HEK293 (cell line): ENCODE results near the gene ING1.

Experiments
- CTCF ChIA-PET: fragments of 350-600 bp; formaldehyde crosslinking; extraction: SDS; loops from one replicate; lab custom pipeline; 2021; ENCODE audit warnings: antibody characterized with exemption; lab: Yijun Ruan, JAX
- POLR2A ChIA-PET: fragments of 300-600 bp; formaldehyde crosslinking; extraction: SDS; loops from one replicate; lab custom pipeline; 2020; ENCODE audit warnings: antibody characterized with exemption, inconsistent platforms; lab: Yijun Ruan, JAX
- H3K27ac ChIP-seq: fragments of 200-500 bp; sonication (Bioruptor generic); 2 replicates; pipeline ENCODE4 v1.5.1; 2014; ENCODE audit warnings: low read depth, low read length, control low read depth, inconsistent platforms; ENCODE audit errors: extremely low read depth
- H3K36me3 ChIP-seq, 2 experiments: fragments of 200-500 bp in 1 of 2; sonication (Bioruptor generic) in 1 of 2; 1 replicate in 1 of 2; 2 replicates in 1 of 2; pipeline ENCODE4 v1.5.1; 2014 to 2017; ENCODE audit warnings: inconsistent platforms in 2 of 2, low read length in 2 of 2; ENCODE audit not compliant: control insufficient read depth in 2 of 2, insufficient read depth in 1 of 2
- H3K4me1 ChIP-seq: fragments of 200-500 bp; sonication (Bioruptor generic); 2 replicates; pipeline ENCODE4 v1.5.1; 2014; ENCODE audit warnings: mild to moderate bottlenecking, low read length, inconsistent platforms; ENCODE audit not compliant: control insufficient read depth, insufficient read depth
- H3K4me3 ChIP-seq: 2 replicates; pipeline ENCODE4 v1.5.1; 2011; ENCODE audit warnings: low read depth, mild to moderate bottlenecking, control low read depth, low read length, moderate library complexity
- H3K9me3 ChIP-seq: fragments of 200-500 bp; sonication (Bioruptor generic); 2 replicates; pipeline ENCODE4 v1.5.1; 2014; ENCODE audit warnings: low read depth, low read length, inconsistent platforms; ENCODE audit not compliant: control insufficient read depth, insufficient read depth
- HOXC10 ChIP-seq: sonication (generic); formaldehyde crosslinking; IDR thresholded peaks from 2 replicates; pipeline ENCODE4 v1.8.1; 2023; ENCODE audit warnings: mild to moderate bottlenecking, missing genetic modification reagents
- KLF16 ChIP-seq: fragments of 450-650 bp; formaldehyde crosslinking; IDR thresholded peaks from 2 replicates; pipeline ENCODE4 v1.5.1; 2017; ENCODE audit warnings: missing biosample characterization, missing genetic modification characterization
- PRDM1 ChIP-seq: fragments of 450-650 bp; formaldehyde crosslinking; IDR thresholded peaks from 2 replicates; pipeline ENCODE4; 2016; ENCODE audit warnings: missing biosample characterization, missing genetic modification characterization
- PRDM6 ChIP-seq: fragments of 450-650 bp; formaldehyde crosslinking; IDR thresholded peaks from 2 replicates; pipeline ENCODE4 v1.5.1; 2017; ENCODE audit warnings: missing biosample characterization, missing genetic modification characterization
- REPIN1 ChIP-seq: fragments of 450-650 bp; formaldehyde crosslinking; IDR thresholded peaks from 2 replicates; pipeline ENCODE4 v1.5.1; 2017; ENCODE audit warnings: missing biosample characterization, missing genetic modification characterization, low read depth
- SALL2 ChIP-seq: fragments of 450-650 bp; formaldehyde crosslinking; IDR thresholded peaks from 2 replicates; pipeline ENCODE4 v1.5.0; 2017; ENCODE audit warnings: missing biosample characterization, mild to moderate bottlenecking, missing genetic modification characterization, borderline replicate concordance
- WT1 ChIP-seq: fragments of 450-650 bp; formaldehyde crosslinking; IDR thresholded peaks from 2 replicates; pipeline ENCODE4 v1.5.1; 2016; ENCODE audit warnings: missing biosample characterization, missing genetic modification characterization
- YY2 ChIP-seq: fragments of 450-650 bp; formaldehyde crosslinking; IDR thresholded peaks from 2 replicates; pipeline ENCODE4 v1.5.1; 2016; ENCODE audit warnings: missing biosample characterization, missing genetic modification characterization
- ZNF19 ChIP-seq: fragments of 450-650 bp; formaldehyde crosslinking; IDR thresholded peaks from 2 replicates; pipeline ENCODE4; 2016; ENCODE audit warnings: missing biosample characterization, missing genetic modification characterization, low read depth
- ZNF311 ChIP-seq: fragments of 450-650 bp; formaldehyde crosslinking; IDR thresholded peaks from 2 replicates; pipeline ENCODE4 v1.5.1; 2017; ENCODE audit warnings: missing biosample characterization, missing genetic modification characterization, borderline replicate concordance
- ZNF394 ChIP-seq: fragments of 450-650 bp; formaldehyde crosslinking; IDR thresholded peaks from 2 replicates; pipeline ENCODE4 v1.5.1; 2016; ENCODE audit warnings: missing biosample characterization, missing genetic modification characterization, mild to moderate bottlenecking, moderate library complexity, borderline replicate concordance
- ZNF404 ChIP-seq: fragments of 450-650 bp; formaldehyde crosslinking; IDR thresholded peaks from 2 replicates; pipeline ENCODE4 v1.5.1; 2017; ENCODE audit warnings: missing biosample characterization, missing genetic modification characterization
- ZNF426 ChIP-seq: fragments of 450-650 bp; formaldehyde crosslinking; IDR thresholded peaks from 2 replicates; pipeline ENCODE4 v1.5.1; 2017; ENCODE audit warnings: missing biosample characterization, missing genetic modification characterization, mild to moderate bottlenecking, inconsistent platforms, moderate library complexity
- ZNF433 ChIP-seq: fragments of 450-650 bp; formaldehyde crosslinking; IDR thresholded peaks from 2 replicates; pipeline ENCODE4 v1.5.1; 2016; ENCODE audit warnings: missing biosample characterization, missing genetic modification characterization, low read depth
- ZNF624 ChIP-seq: fragments of 450-650 bp; formaldehyde crosslinking; IDR thresholded peaks from 2 replicates; pipeline ENCODE4 v1.5.1; 2017; ENCODE audit warnings: missing biosample characterization, missing genetic modification characterization
- ZNF645 ChIP-seq: fragments of 450-650 bp; formaldehyde crosslinking; IDR thresholded peaks from 2 replicates; pipeline ENCODE4; 2016; ENCODE audit warnings: missing biosample characterization, missing genetic modification characterization
- ZNF660 ChIP-seq: fragments of 450-650 bp; IDR thresholded peaks from 2 replicates; pipeline ENCODE4 v1.5.1; 2018; ENCODE audit warnings: missing biosample characterization, mild to moderate bottlenecking, missing genetic modification characterization
- ZNF704 ChIP-seq: fragments of 450-650 bp; formaldehyde crosslinking; IDR thresholded peaks from 2 replicates; pipeline ENCODE4 v1.5.1; 2016; ENCODE audit warnings: missing biosample characterization, missing genetic modification characterization
- ZNF785 ChIP-seq: fragments of 450-650 bp; formaldehyde crosslinking; IDR thresholded peaks from 2 replicates; pipeline ENCODE4 v1.5.1; 2016; ENCODE audit warnings: missing biosample characterization, missing genetic modification characterization
- ZNF830 ChIP-seq: fragments of 450-650 bp; IDR thresholded peaks from 2 replicates; pipeline ENCODE4 v1.5.0; 2018; ENCODE audit warnings: missing biosample characterization, missing genetic modification characterization, low read depth, mild to moderate bottlenecking, moderate library complexity
- TF ChIP-seq, protein P1 (sequence below): fragments of 450-650 bp; formaldehyde crosslinking; IDR thresholded peaks from 2 replicates; pipeline ENCODE4 v1.5.1; 2016; ENCODE audit warnings: missing biosample characterization, missing genetic modification characterization
- TF ChIP-seq, protein P2 (sequence below): fragments of 450-650 bp; formaldehyde crosslinking; IDR thresholded peaks from 2 replicates; pipeline ENCODE4 v1.5.1; 2016; ENCODE audit warnings: missing biosample characterization, missing genetic modification characterization
- TF ChIP-seq, protein P3 (sequence below): fragments of 450-650 bp; formaldehyde crosslinking; IDR thresholded peaks from 2 replicates; pipeline ENCODE4 v1.5.1; 2016; ENCODE audit warnings: missing biosample characterization, missing genetic modification characterization, borderline replicate concordance
- TF ChIP-seq, protein P4 (sequence below): fragments of 450-650 bp; formaldehyde crosslinking; optimal IDR thresholded peaks from 2 replicates; pipeline ENCODE3; 2016; ENCODE audit warnings: missing biosample characterization, mild to moderate bottlenecking, missing genetic modification characterization

Gene ING1

DNA sequence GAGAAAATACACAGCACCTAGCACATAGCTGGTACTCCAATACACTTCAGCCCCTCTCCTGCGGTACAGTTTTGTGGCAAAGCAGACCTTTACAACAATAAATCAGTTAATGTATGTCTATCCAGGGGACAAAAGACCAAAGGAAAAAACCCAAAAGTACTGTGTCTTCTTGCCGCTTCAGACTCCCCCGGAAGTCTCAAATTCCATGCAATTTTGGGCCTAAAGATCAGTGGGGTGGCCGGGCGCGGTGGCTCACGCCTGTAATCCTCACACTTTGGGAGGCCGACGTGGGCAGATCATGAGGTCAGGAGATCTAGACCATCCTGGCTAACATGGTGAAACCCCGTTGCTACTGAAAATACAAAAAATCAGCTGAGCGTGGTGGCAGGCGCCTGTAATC lies 23.8 kb upstream of the ING1 start:
- H3K36me3 ChIP-seq = peaks cover 10 to 47% of the 10 kb centered on the region in 2 experiments; a peak in 2 of 3 replicates
- H3K4me1 ChIP-seq = no peaks in the 10 kb centered on the region
- TF ChIP-seq ZNF426 = no peak
- TF ChIP-seq, protein P1, sequence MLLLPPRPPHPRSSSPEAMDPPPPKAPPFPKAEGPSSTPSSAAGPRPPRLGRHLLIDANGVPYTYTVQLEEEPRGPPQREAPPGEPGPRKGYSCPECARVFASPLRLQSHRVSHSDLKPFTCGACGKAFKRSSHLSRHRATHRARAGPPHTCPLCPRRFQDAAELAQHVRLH (tag by site-specific recombination) = no peak
- no peak for TF ChIP-seq WT1 (tag by site-specific recombination)
- no peak for TF ChIP-seq ZNF19 (tag by site-specific recombination)
- TF ChIP-seq, protein P2, sequence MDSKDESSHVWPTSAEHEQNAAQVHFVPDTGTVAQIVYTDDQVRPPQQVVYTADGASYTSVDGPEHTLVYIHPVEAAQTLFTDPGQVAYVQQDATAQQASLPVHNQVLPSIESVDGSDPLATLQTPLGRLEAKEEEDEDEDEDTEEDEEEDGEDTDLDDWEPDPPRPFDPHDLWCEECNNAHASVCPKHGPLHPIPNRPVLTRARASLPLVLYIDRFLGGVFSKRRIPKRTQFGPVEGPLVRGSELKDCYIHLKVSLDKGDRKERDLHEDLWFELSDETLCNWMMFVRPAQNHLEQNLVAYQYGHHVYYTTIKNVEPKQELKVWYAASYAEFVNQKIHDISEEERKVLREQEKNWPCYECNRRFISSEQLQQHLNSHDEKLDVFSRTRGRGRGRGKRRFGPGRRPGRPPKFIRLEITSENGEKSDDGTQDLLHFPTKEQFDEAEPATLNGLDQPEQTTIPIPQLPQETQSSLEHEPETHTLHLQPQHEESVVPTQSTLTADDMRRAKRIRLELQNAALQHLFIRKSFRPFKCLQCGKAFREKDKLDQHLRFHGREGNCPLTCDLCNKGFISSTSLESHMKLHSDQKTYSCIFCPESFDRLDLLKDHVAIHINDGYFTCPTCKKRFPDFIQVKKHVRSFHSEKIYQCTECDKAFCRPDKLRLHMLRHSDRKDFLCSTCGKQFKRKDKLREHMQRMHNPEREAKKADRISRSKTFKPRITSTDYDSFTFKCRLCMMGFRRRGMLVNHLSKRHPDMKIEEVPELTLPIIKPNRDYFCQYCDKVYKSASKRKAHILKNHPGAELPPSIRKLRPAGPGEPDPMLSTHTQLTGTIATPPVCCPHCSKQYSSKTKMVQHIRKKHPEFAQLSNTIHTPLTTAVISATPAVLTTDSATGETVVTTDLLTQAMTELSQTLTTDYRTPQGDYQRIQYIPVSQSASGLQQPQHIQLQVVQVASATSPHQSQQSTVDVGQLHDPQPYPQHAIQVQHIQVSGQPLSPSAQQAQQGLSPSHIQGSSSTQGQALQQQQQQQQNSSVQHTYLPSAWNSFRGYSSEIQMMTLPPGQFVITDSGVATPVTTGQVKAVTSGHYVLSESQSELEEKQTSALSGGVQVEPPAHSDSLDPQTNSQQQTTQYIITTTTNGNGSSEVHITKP (tag by site-specific recombination) = no peak
- no peak for TF ChIP-seq ZNF785 (tag by site-specific recombination)
- no peak for TF ChIP-seq ZNF624
- TF ChIP-seq, protein P3, sequence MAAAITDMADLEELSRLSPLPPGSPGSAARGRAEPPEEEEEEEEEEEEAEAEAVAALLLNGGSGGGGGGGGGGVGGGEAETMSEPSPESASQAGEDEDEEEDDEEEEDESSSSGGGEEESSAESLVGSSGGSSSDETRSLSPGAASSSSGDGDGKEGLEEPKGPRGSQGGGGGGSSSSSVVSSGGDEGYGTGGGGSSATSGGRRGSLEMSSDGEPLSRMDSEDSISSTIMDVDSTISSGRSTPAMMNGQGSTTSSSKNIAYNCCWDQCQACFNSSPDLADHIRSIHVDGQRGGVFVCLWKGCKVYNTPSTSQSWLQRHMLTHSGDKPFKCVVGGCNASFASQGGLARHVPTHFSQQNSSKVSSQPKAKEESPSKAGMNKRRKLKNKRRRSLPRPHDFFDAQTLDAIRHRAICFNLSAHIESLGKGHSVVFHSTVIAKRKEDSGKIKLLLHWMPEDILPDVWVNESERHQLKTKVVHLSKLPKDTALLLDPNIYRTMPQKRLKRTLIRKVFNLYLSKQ (tag by site-specific recombination) = no peak
- no peak for TF ChIP-seq ZNF433 (tag by site-specific recombination)
- TF ChIP-seq ZNF311 (tag by site-specific recombination) = no peak
- no peak overlapping the region for H3K4me3 ChIP-seq
- CTCF ChIA-PET = interaction anchor here (0.6 kb wide), 1 partner anchor 242 kb away, joined by 3 read pairs; no protein-coding TSS in a partner anchor
- POLR2A ChIA-PET = no interaction called here
- H3K27ac ChIP-seq = no peak overlapping the region
- no peaks in the 10 kb centered on the region for H3K9me3 ChIP-seq

GRCh38 chr13:110690516-110690915 lies 23.0 kb upstream of the ING1 start:
- CTCF ChIA-PET = no interaction called here
- Histone ChIP-seq H3K36me3 (peaks cover 10 to 48% of the 10 kb centered on the region in 2 experiments; a peak in 2 of 3 replicates), H3K9me3 (no peaks in the 10 kb centered on the region), H3K27ac (no peak overlapping the region), H3K4me1 (no peaks in the 10 kb centered on the region), H3K4me3 (no peak overlapping the region)
- TF ChIP-seq KLF16 (tag by site-specific recombination) (no peak), ZNF785 (tag by site-specific recombination) (no peak), ZNF704 (tag by site-specific recombination) (no peak), PRDM6 (tag by site-specific recombination) (no peak), HOXC10 (CRISPR knock-in tag) (no peak), YY2 (tag by site-specific recombination) (no peak), PRDM1 (tag by site-specific recombination) (no peak), ZNF660 (tag by site-specific recombination) (no peak), SALL2 (tag by site-specific recombination) (no peak), REPIN1 (tag by site-specific recombination) (no peak), ZNF645 (no peak), ZNF404 (tag by site-specific recombination) (no peak), ZNF830 (no peak), ZNF394 (tag by site-specific recombination) (no peak)
- TF ChIP-seq, protein P4, sequence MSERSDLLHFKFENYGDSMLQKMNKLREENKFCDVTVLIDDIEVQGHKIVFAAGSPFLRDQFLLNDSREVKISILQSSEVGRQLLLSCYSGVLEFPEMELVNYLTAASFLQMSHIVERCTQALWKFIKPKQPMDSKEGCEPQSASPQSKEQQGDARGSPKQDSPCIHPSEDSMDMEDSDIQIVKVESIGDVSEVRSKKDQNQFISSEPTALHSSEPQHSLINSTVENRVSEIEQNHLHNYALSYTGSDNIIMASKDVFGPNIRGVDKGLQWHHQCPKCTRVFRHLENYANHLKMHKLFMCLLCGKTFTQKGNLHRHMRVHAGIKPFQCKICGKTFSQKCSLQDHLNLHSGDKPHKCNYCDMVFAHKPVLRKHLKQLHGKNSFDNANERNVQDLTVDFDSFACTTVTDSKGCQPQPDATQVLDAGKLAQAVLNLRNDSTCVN (tag by site-specific recombination) = no peak
- POLR2A ChIA-PET = no interaction called here
